ENCODE data around the gene GMIP.
"Not testable (repeated sequence)": the region's sequence is repeated elsewhere in the genome, so short reads cannot be mapped to it uniquely, and the experiment has no call there.

The GMIP gene

DNA sequence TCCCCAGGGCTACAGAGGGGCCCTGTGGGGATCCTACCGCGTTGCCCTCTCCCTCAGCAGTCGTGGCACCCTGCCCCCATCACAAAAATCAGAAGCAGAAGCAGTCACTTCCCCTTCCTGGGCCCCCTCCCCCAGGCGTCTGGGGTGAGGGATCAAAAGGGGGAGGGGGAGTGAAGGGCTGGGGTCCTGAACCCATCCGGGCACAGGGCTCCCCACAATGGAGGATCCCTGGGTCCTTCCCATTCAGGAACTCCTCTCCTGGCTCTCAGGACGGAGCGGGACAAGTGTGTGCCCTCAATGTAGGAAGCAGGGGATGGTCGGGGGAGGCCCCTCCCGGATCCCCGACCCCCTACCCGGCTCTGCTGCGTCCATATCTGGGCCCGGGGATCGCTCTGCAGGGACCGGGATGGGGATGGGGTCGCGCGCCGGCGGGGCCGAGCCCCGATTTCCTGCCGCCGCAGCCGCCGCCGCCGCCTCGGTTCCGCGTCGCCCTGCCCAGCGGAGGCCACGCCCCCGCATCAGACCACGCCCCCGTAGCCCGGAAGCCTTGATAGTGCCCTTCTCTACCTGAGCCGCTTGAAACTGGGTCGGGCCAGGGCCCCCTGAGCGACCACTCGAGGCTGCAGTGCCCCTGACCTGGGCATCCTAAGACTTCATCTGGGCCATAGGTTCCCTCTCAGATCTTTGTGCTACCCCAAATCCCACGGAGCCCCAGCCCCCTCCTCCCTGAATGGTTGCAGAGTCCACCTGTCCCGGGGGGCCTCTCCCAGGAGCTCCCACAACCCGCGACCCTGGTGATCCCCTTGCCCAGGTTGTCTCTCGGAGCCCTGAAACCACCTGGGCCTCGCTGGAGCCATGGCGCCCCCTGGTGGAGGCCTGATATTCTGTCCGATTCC, at the start of gene GMIP:
TSS of gene GMIP (minus strand) at position 500 of the 896 bp plus-strand sequence. CDS start at position 372, 128 bp downstream.
- in situ Hi-C loops (cut with MboI; ENCODE audit: low sequenced_read_pairs), result loop anchor here (10.0 to 25.0 kb wide), 2 partner anchors 99 to 256 kb away; no protein-coding TSS in a partner anchor

DNA sequence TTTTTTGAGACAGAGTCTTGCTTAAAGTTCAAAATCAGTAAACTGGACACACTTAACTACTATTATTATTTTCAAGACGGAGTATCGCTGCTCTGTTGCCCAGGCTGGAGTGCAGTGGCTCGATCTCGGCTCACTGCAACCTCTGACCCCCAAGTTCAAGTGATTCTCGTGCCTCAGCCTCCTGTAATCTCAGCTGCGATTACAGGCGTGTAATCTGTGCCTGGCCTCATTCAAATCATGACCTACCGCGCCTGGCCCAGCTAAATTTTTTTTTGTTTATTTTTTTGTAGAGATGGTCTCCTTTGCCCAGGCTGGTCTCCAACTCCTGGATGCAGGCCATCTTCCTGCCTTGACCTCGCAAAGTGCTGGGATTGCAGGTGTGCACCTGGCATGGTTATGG, 48.2 kb upstream of the GMIP start:
- in situ Hi-C loops (cut with MboI; ENCODE audit: low sequenced_read_pairs), result no loop called here

GRCh38 chr19:19689023-19689422, 45.6 kb upstream of the GMIP start:
- in situ Hi-C loops (cut with MboI; ENCODE audit: low sequenced_read_pairs), result not testable (repeated sequence)

DNA sequence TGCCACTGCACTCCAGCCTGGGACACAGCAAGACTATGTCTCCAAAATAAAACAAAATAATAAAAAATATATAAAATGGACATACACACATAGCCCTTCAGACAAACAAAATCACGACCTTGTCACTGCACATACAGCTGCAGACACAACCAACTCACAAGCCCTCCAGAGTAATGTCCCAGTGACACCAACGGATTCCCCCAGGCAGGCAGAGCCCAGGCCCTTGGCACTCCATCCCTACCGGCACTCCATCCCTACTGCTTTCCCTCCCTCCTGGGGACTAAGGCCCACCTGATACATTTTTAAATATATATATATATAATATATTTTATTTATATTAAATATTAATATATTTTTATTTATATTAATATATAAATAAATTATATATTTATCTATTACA, 43.6 kb upstream of the GMIP start:
- in situ Hi-C loops (cut with MboI; ENCODE audit: low sequenced_read_pairs), result no loop called here

DNA sequence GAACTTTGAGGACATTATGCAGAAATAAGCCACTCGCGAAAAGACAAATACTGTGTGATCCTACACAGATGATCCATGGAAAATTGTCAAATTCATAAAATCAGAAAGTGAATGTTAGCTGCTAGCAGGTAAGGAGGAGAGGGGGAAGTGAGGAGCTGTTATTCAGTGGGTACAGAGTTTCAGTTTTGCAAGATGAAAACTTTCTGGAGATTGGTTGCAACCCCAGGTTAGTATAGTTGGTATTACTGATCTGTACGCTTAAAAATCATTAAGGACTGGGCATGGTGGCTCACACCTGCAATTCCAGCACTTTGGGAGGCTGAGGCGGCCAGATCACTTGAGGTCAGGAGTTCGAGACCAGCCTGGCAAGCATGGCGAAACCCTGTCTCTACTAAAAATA, 43.1 kb upstream of the GMIP start:
- in situ Hi-C loops (cut with MboI; ENCODE audit: low sequenced_read_pairs), result no loop called here

DNA sequence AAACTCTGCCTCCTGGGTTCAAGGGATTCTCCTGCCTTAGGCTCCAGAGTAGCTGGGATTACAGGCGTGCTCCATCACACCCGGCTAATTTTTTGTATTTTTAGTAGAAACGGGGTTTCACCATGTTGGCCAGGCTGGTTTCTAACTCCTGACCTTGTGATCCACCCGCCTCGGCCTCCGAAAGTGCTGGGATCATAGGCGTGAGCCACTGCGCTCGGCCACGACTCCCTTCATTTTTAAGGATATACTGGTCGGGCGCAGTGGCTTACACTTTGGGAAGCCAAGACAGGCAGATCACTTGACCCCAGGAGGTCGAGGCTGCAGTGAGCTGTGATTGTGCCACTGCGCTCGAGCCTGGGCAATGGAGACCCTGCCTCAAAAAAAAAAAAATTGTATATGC, 42.7 kb upstream of the GMIP start:
- in situ Hi-C loops (cut with MboI; ENCODE audit: low sequenced_read_pairs), result not testable (repeated sequence)

- in situ Hi-C loops (cut with MboI; ENCODE audit: low sequenced_read_pairs), result no loop called here
Measured at GRCh38 chr19:19679176-19680073, 36.0 kb upstream of the GMIP start.

- in situ Hi-C loops (cut with MboI; ENCODE audit: low sequenced_read_pairs), result no loop called here
Measured at GRCh38 chr19:19677579-19677978, 34.1 kb upstream of the GMIP start.

GRCh38 chr19:19674315-19674714, 30.9 kb upstream of the GMIP start:
- in situ Hi-C loops (cut with MboI; ENCODE audit: low sequenced_read_pairs), result no loop called here

GRCh38 chr19:19672816-19673215, 29.4 kb upstream of the GMIP start:
- in situ Hi-C loops (cut with MboI; ENCODE audit: low sequenced_read_pairs), result no loop called here

DNA sequence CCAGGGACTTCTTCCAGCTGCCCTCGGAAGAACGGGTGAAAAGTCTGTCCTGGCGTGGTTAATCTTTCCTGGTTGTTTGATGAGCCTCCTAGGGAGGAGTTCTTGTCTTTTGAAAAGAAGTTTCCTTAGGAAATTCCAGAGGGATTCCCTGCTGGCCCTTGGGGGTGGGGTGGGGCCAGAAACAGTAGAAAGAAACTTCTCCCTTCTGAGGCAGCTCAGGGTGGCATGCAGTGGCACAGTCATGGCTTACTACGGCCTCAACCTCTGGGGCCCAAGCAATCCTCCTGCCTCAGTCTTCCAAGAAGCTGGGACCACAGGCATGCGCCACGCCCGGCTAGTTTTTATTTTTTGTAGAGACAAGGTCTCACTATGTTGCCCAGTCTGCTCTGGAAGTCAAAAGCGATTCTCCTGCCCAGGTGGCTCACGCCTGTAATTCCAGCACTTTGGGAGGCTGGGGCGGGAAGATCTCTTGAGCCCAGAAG, 26.7 kb upstream of the GMIP start:
- in situ Hi-C loops (cut with MboI; ENCODE audit: low sequenced_read_pairs), result no loop called here

- in situ Hi-C loops (cut with MboI; ENCODE audit: low sequenced_read_pairs), result no loop called here
Measured at GRCh38 chr19:19668230-19669012, 25.0 kb upstream of the GMIP start, which contains the start of gene ZNF101. Gene ZNF101 (plus strand): TSS chr19:19668839. CDS start chr19:19668964, 125 bp downstream.

DNA sequence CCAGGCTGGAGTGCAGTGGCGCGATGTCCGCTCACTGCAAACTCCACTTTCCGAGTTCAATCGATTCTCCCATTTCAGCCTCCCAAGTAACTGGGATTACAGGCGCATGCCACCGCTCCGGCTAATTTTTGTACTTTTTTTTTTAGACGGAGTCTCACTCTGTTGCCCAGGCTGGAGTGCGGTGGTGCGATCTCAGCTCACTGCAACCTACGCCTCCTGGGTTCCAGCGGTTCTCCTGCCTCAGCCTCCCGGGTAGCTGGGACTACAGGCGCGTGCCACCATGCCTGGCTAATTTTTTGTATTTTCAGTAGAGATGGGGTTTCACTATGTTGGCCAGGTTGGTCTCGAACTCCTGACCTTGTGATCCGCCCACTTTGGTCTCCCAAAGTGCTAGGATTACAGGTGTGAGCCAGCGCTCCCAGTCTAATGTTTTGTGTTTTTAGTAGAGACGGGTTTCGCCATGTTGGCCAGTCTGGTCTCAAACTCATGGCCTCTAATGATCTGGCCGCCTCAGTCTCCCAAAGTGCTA, 22.0 kb upstream of the GMIP start:
- in situ Hi-C loops (cut with MboI; ENCODE audit: low sequenced_read_pairs), result not testable (repeated sequence)

DNA sequence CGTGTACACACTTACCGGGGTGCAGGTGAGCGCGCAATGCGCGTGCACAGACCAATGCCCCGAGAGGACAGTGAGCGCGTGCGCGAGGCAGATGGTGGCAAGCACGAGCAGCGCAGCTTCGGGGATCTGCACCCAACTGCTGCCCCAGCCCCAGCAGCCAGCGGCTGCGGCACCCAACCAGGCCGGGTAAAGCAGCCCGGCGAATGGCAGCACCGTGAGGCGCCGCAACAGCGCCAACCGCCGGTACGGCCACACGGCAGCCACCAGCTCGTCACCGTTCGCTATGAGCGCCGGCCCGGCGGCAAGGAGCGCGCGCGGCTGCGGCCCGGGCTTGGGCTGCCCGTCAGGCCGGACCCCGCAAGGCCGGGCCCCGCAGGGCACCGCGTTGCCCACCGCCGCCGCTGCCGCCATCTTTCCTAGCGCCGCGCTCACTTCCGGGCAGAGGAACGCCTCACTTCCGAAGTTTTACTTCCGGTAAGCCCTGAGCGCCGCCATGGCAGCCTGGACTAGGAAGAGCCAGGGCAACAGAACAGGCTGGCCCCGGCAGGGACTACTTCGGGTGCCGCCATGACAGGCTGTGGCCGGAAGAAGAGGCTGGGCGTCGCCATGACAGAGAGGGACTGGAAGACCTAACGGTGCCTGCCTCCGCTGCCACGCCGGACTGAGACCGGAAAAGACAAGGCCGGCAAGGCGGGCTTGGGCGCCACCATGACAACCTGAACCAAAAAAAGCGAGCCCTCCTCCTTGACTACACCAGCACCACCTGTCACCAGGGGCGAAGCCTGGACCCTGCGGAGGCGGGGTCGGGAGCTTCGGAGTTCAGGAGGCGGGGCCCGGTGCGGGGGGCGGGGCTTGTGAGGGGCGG, 20.0 kb upstream of the GMIP start, which contains the start of gene ATP13A1:
TSS of gene ATP13A1 (minus strand) at position 421 of the 865 bp plus-strand sequence. CDS start at position 411, 10 bp downstream.
- in situ Hi-C loops (cut with MboI; ENCODE audit: low sequenced_read_pairs), result no loop called here

- in situ Hi-C loops (cut with MboI; ENCODE audit: low sequenced_read_pairs), result no loop called here
Measured at GRCh38 chr19:19662871-19663255, 19.4 kb upstream of the GMIP start.

DNA sequence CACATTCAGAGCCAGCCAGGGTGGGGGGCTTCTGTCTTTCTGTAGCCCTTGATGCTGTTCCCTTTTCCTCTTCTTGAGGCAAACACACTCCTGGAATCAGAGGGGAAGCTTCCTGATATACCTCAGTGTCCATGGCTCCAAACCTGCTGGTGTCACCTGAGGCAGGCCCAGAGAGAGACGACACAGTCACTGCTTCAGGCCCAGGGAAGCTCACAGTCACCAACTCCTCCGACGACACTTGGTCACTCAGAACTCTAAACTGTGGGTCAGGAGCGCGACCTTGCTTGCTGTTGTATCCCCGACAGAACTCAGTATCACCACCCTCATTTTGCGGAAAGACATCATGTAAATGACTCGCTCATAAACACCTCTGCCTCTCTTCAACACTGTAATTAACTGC, 18.9 kb upstream of the GMIP start:
- in situ Hi-C loops (cut with MboI; ENCODE audit: low sequenced_read_pairs), result no loop called here

DNA sequence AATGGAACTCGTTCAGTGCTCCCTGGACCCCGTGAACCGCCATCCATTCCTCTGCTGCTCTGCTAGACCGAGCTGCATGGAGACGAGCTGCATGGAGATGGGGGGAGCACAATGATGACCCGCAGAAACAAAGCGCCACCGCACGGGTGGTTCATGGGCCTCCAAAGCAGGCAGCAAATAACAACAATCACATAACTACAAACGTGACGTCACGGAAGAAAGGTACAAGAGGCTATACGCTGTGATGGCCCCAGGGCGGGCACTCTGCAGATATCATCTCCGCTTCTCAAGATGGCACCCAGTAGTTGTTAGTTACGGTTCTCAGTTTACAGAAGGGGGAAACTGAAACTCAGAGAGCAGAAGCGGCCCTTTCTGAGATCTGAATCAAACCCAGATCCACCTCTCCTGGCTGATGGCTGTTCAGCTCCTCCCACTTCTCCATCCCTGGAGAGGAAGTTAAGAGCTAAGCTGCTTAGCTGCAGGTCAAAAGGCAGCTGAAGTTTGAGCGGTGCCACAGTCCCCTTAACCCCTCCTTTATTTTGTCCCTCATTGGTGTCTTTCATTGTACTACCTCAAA, 18.3 kb upstream of the GMIP start:
- in situ Hi-C loops (cut with MboI; ENCODE audit: low sequenced_read_pairs), result no loop called here

- in situ Hi-C loops (cut with MboI; ENCODE audit: low sequenced_read_pairs), result no loop called here
Measured at GRCh38 chr19:19661141-19661674, 17.8 kb upstream of the GMIP start.
